GM12878 (cell line): ENCODE results near the gene COX10. TPM values are rescaled to one million over a fixed set of nuclear protein-coding genes. Genes with fewer than 3 reads are reported as not detected.

Experiments
- ATAC-seq: fragments of 200-7000 bp; cut with Tn5 transposase; 3 replicates; pipeline ENCODE4 v1.9.1; 2020; ENCODE audit warnings: mild to moderate bottlenecking, moderate library complexity
- BruUV-seq: library from RNA; stranded (reverse); fragments of 400-500 nt; replicated peaks from 2 replicates; lab custom pipeline; 2021; lab: Mats Ljungman, UMichigan
- CTCF ChIA-PET: fragments of 300-600 bp; sonication (Branson Sonifier 250); formaldehyde crosslinking; extraction: SDS; loops from one replicate; lab custom pipeline; 2021; ENCODE audit warnings: inconsistent platforms; lab: Yijun Ruan, JAX
- POLR2A ChIA-PET: fragments of 350-600 bp; formaldehyde crosslinking; extraction: SDS; loops from one replicate; lab custom pipeline; 2021; ENCODE audit warnings: inconsistent platforms; lab: Charles Lee
- RAD21 ChIA-PET: fragments of 300-600 bp; sonication (Branson Sonifier 250); formaldehyde crosslinking; loops from one replicate; lab custom pipeline; 2023; ENCODE audit warnings: antibody characterized with exemption; ENCODE audit not compliant: unreplicated experiment; lab: Charles Lee
- SMC1A ChIA-PET: fragments of 300-600 bp; sonication (Branson Sonifier 250); formaldehyde crosslinking; loops from one replicate; lab custom pipeline; 2023; ENCODE audit not compliant: unreplicated experiment, uncharacterized antibody; lab: Charles Lee
- DNase-seq: peaks from one replicate; pipeline ENCODE4 v3.0.0-alpha.2; 2011; ENCODE audit warnings: low read depth, low spot score
- FAIRE-seq: peaks from 3 replicates; lab custom pipeline; 2011; peaks lifted over from hg19 to GRCh38; lab: Jason Lieb, UNC
- H2AFZ ChIP-seq: 2 replicates; pipeline ENCODE4 v1.6.0; 2011; ENCODE audit warnings: low read depth, low read length, control low read depth; ENCODE audit not compliant: control insufficient read depth
- H3K27ac ChIP-seq: 2 replicates; pipeline ENCODE4 v1.5.1; 2011; ENCODE audit warnings: control low read depth; ENCODE audit not compliant: control insufficient read depth, insufficient read depth
- H3K27me3 ChIP-seq, 2 experiments: replicated peaks in 1 of 2; 2 replicates each; pipeline versions ENCODE4 v1.6.0 to v1.6.1; 2011; ENCODE audit warnings: low read length in 1 of 2; ENCODE audit not compliant: control insufficient read depth in 2 of 2, insufficient read depth in 2 of 2
- H3K36me3 ChIP-seq, 2 experiments: 2 replicates each; pipeline ENCODE4 v1.5.1; 2011; ENCODE audit warnings: low read length in 1 of 2; ENCODE audit not compliant: control insufficient read depth in 2 of 2, insufficient read depth in 2 of 2
- H3K4me1 ChIP-seq: 2 replicates; pipeline ENCODE4 v1.6.1; 2011; ENCODE audit warnings: mild to moderate bottlenecking, low read length, moderate library complexity, mixed read lengths; ENCODE audit not compliant: control insufficient read depth, insufficient read depth
- H3K4me2 ChIP-seq: 2 replicates; pipeline ENCODE4 v1.6.0; 2011; ENCODE audit warnings: control low read depth; ENCODE audit not compliant: control insufficient read depth, insufficient read depth
- H3K4me3 ChIP-seq: fragments of 200-600 bp; sonication (generic); 2 replicates; pipeline ENCODE4 v1.5.1; 2016
- H3K79me2 ChIP-seq: 2 replicates; pipeline ENCODE4 v1.6.0; 2011; ENCODE audit warnings: low read length; ENCODE audit not compliant: control insufficient read depth, insufficient read depth
- H3K9ac ChIP-seq: 2 replicates; pipeline ENCODE4 v1.8.0; 2011; ENCODE audit warnings: low read length, control low read depth, mixed read lengths; ENCODE audit not compliant: control insufficient read depth, insufficient read depth
- H3K9me3 ChIP-seq: replicated peaks from 3 replicates; pipeline ENCODE4 v1.5.1; 2011; ENCODE audit warnings: mild to moderate bottlenecking, low read length; ENCODE audit not compliant: control insufficient read depth, insufficient read depth
- H4K20me1 ChIP-seq: 2 replicates; pipeline ENCODE4 v1.6.0; 2011; ENCODE audit not compliant: control insufficient read depth, insufficient read depth
- ATF2 ChIP-seq: IDR thresholded peaks from 2 replicates; pipeline ENCODE4 v1.6.1; 2012; ENCODE audit warnings: low read length, inconsistent platforms
- BACH1 ChIP-seq: fragments of 450-650 bp; IDR thresholded peaks from 2 replicates; pipeline ENCODE4 v1.6.1; 2017; ENCODE audit warnings: mild to moderate bottlenecking, borderline replicate concordance
- CHD1 ChIP-seq: IDR thresholded peaks from 2 replicates; pipeline ENCODE4 v1.6.1; 2012; ENCODE audit warnings: low read depth, low read length, improper control_type of control experiment
- ELK1 ChIP-seq: IDR thresholded peaks from 2 replicates; pipeline ENCODE4 v1.6.1; 2012; ENCODE audit warnings: low read depth, low read length, improper control_type of control experiment
- JUNB ChIP-seq: IDR thresholded peaks from 2 replicates; pipeline ENCODE4 v1.6.1; 2016; ENCODE audit warnings: antibody characterized with exemption, mild to moderate bottlenecking
- KAT2A ChIP-seq: conservative IDR thresholded peaks from 2 replicates; pipeline ENCODE4 v1.6.1; 2011; ENCODE audit warnings: low read depth, low read length; ENCODE audit not compliant: control insufficient read depth
- MEF2B ChIP-seq: fragments of 450-650 bp; IDR thresholded peaks from 2 replicates; pipeline ENCODE4 v1.6.1; 2018; ENCODE audit warnings: mild to moderate bottlenecking, moderate library complexity; ENCODE audit not compliant: partially characterized antibody, poor library complexity, severe bottlenecking
- MTA2 ChIP-seq: fragments of 450-650 bp; IDR thresholded peaks from 2 replicates; pipeline ENCODE4 v1.6.1; 2016; ENCODE audit warnings: low read depth, mild to moderate bottlenecking, moderate library complexity
- MYC ChIP-seq: IDR thresholded peaks from 2 replicates; pipeline ENCODE4 v1.6.1; 2011; ENCODE audit warnings: mild to moderate bottlenecking, low read length, moderate library complexity, inconsistent platforms; ENCODE audit not compliant: insufficient read depth, insufficient replicate concordance, insufficient read length, severe bottlenecking
- NFYA ChIP-seq: IDR thresholded peaks from 2 replicates; pipeline ENCODE4 v1.6.1; 2011; ENCODE audit warnings: low read depth, mild to moderate bottlenecking, low read length, improper control_type of control experiment, borderline replicate concordance
- REST ChIP-seq: IDR thresholded peaks from 2 replicates; pipeline ENCODE4 v1.6.1; 2012; ENCODE audit warnings: mild to moderate bottlenecking, low read depth, low read length
- SKIL ChIP-seq: fragments of 450-650 bp; IDR thresholded peaks from 2 replicates; pipeline ENCODE4 v1.6.1; 2017; ENCODE audit warnings: mild to moderate bottlenecking, low read depth, inconsistent platforms; ENCODE audit not compliant: poor library complexity, severe bottlenecking
- SMAD1 ChIP-seq: fragments of 450-650 bp; IDR thresholded peaks from 2 replicates; pipeline ENCODE4 v1.6.1; 2018; ENCODE audit warnings: mild to moderate bottlenecking, low read depth; ENCODE audit not compliant: partially characterized antibody
- SREBF1 ChIP-seq: IDR thresholded peaks from 2 replicates; pipeline ENCODE4 v1.6.1; 2012; ENCODE audit warnings: mild to moderate bottlenecking, low read length
- YBX1 ChIP-seq: fragments of 450-650 bp; IDR thresholded peaks from 2 replicates; pipeline ENCODE4 v1.6.1; 2016; ENCODE audit warnings: antibody characterized with exemption
- WGBS: methylation state at CpG from one replicate; pipeline ENCODE4 v1.1.6; 2016; ENCODE audit warnings: low lambda C conversion rate; ENCODE audit not compliant: insufficient replicate concordance, insufficient coverage; ENCODE audit errors: missing lambda C conversion rate; 5-methylcytosine and 5-hydroxymethylcytosine counted together
- in situ Hi-C: fragments of 300-500 bp; cut with MboI; formaldehyde crosslinking; loops from 9 replicates; pipeline ENCODE4 v1.14.3; 2018; ENCODE audit warnings: mixed read lengths
- intact Hi-C: fragments of 100-400 bp; cut with micrococcal nuclease; formaldehyde crosslinking; loops from one replicate; pipeline ENCODE4 v1.14.2; 2022; ENCODE audit not compliant: unreplicated experiment
- polyA plus RNA-seq, 11 experiments: library from polyadenylated mRNA; depleted of rRNA in 4 of 11; unstranded in 6 of 11; stranded (reverse) in 5 of 11; fragments of >200 nt; fragmentation: Nextera tagmentation in 4 of 11; fragmentation: Illumina TruSeq in 1 of 11; extraction: Ambion mirVana in 4 of 11; extraction: Trizol in 1 of 11; gene quantifications; 1 replicate in 1 of 11; 2 replicates in 10 of 11; pipeline versions ENCODE4 v1.2.1 to v1.2.3, GENCODE V29; 2011 to 2016; ENCODE audit warnings: inconsistent platforms in 2 of 11, missing spikeins in 2 of 11, low read depth in 1 of 11
- total RNA-seq, 4 experiments: library from RNA; depleted of rRNA in 3 of 4; stranded (reverse); fragments of >200 nt in 3 of 4; fragmentation: Illumina TruSeq in 1 of 4; extraction: Trizol in 1 of 4; gene quantifications; 2 replicates each; pipeline versions ENCODE4 v1.2.1 to v1.2.3, GENCODE V29; 2013 to 2021

The COX10 gene
- total and polyA plus RNA-seq, 10 of the 15 experiments (the other 5 are each of a cell fraction or from before 2014, with no cell fraction given), result 9.6 to 29.4 (median 21.3) TPM

- no peak overlapping the region for H3K4me3 ChIP-seq
- ATAC-seq, result no peak
- no peak for DNase-seq
- H3K9me3 ChIP-seq, result no peaks in the 10 kb centered on the region; the same call in 2 of the 3 replicates
- H2AFZ ChIP-seq, result no peak overlapping the region
- H3K79me2 ChIP-seq, result no peaks in the 10 kb centered on the region
- H3K27ac ChIP-seq, result no peak overlapping the region
- no peak overlapping the region for H3K9ac ChIP-seq
- no peaks in the 10 kb centered on the region for H3K4me1 ChIP-seq
- H3K27me3 ChIP-seq, result no peaks in the 10 kb centered on the region
- in situ Hi-C loops, result no loop called here
- ChIA-PET RAD21 (no interaction called here), POLR2A (no interaction called here), CTCF (no interaction called here), SMC1A (no interaction called here)
- TF ChIP-seq JUNB (no peak), KAT2A (no peak), YBX1 (no peak), ELK1 (no peak), ATF2 (no peak), BACH1 (no peak), CHD1 (no peak), SREBF1 (no peak), MEF2B (no peak), MTA2 (no peak), REST (no peak), MYC (no peak), NFYA (no peak), SMAD1 (no peak), SKIL (no peak)
- WGBS, result 100% methylated on average over 2 of the region's 2 CpGs
- no TSS peak for BruUV-seq
- FAIRE-seq, result no peak
- no peaks in the 10 kb centered on the region; a peak in 1 of 4 replicates for H3K36me3 ChIP-seq
- no peak overlapping the region for H3K4me2 ChIP-seq
- intact Hi-C loops, result no loop called here
- no peaks in the 10 kb centered on the region for H4K20me1 ChIP-seq
Observed at GRCh38 chr17:14214271-14214670, 145.0 kb downstream of the COX10 start.
